ENCODE data around the gene BDKRB2. TPM values are rescaled to one million over a fixed set of nuclear protein-coding genes. Genes with fewer than 3 reads are reported as not detected.

BDKRB2 gene
- total RNA-seq, 6 donors from 2014 or later: 0.78 to 4.0 (median 1.8) TPM; not detected in 1

DNA sequence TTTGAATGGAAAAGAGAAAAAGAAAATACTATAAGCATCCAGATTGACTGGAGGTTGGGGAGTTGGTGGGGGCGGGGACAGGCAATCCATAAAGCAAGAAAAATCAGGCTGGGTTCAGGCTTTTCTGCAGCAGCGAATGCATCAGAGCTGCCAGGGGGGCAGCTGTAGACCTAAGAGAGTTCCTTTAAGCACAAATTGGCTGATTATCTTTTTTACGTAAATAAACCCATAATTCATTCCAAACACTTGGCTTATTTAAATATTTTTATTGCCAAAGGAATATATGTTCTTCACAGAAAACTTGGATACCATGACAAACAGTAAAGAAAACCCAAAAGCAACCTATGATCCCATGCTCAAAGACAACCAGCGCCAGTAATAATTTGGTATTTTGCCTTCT, 10.2 kb downstream of the BDKRB2 start:
- WGBS, 2 donors: 93 to 96% methylated on average over 4 of the region's 4 CpGs
- Histone ChIP-seq H3K4me1 (no peaks in the 10 kb centered on the region), H3K4me3 (no peak overlapping the region), H3K27me3 (no peaks in the 10 kb centered on the region), H3K27ac (no peak overlapping the region), H3K9me3 (peaks cover 0 to 8% (median 3%) of the 10 kb centered on the region in 4 donors), H3K36me3 (no peaks in the 10 kb centered on the region)
- DNase-seq: no peak
- no peak for ATAC-seq (ENCODE audit: low FRiP score in 2 of 2)
- TF ChIP-seq EP300 (IDR thresholded peaks at IDR 0.05): no peak
- TF ChIP-seq POLR2AphosphoS5 (IDR thresholded peaks at IDR 0.05): no peak
- TF ChIP-seq POLR2A (IDR thresholded peaks at IDR 0.05): no peak
- TF ChIP-seq, protein P1, sequence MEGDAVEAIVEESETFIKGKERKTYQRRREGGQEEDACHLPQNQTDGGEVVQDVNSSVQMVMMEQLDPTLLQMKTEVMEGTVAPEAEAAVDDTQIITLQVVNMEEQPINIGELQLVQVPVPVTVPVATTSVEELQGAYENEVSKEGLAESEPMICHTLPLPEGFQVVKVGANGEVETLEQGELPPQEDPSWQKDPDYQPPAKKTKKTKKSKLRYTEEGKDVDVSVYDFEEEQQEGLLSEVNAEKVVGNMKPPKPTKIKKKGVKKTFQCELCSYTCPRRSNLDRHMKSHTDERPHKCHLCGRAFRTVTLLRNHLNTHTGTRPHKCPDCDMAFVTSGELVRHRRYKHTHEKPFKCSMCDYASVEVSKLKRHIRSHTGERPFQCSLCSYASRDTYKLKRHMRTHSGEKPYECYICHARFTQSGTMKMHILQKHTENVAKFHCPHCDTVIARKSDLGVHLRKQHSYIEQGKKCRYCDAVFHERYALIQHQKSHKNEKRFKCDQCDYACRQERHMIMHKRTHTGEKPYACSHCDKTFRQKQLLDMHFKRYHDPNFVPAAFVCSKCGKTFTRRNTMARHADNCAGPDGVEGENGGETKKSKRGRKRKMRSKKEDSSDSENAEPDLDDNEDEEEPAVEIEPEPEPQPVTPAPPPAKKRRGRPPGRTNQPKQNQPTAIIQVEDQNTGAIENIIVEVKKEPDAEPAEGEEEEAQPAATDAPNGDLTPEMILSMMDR (IDR thresholded peaks at IDR 0.05): no peak

DNA sequence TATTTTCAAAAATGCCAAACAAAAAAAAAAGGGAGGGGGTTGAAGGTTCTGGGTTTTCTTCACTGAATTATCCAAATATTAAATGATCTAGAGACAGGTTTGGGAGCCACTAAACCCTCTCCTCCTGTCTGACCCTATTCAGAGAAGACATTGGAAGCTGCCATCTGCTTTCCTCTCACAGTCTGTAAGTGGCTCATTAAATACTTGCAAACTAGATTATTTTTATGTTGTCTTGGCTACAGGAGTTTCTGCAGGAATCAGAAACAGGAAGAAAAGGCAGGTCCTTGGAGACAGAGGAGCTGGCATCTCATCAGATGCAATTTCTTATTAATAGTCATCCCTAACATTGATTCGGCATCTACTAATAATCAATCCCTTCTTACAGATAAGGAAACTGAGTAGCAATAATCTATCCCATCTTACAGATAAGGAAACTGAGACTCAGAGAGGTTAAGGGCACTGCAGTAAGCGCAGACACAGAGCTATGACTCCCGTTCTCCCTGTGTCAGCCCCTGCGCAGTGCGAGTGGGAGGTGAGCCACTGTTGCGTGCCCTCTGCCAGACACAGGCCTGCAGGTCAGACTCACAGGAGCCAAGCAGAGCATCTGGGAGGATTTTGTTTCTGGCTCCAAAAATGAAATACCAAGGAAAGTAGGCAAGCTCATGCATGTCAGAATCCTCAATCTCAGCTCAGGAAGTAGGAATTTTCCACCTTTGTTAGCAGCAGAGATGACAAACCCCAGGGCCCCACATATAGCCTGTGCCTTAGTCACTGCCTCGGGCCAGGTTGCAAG, 11.0 kb downstream of the BDKRB2 start:
- no peak for DNase-seq
- H3K27ac ChIP-seq: no peak overlapping the region
- H3K4me1 ChIP-seq: no peaks in the 10 kb centered on the region
- ATAC-seq (ENCODE audit: low FRiP score in 2 of 2): no peak
- 91 to 96% methylated on average over 7 of the region's 7 CpGs for WGBS, 2 donors
- no peaks in the 10 kb centered on the region for H3K27me3 ChIP-seq
- H3K36me3 ChIP-seq: no peaks in the 10 kb centered on the region
- no peak overlapping the region for H3K4me3 ChIP-seq
- TF ChIP-seq POLR2A (IDR thresholded peaks at IDR 0.05) (no peak), POLR2AphosphoS5 (IDR thresholded peaks at IDR 0.05) (no peak), EP300 (IDR thresholded peaks at IDR 0.05) (no peak)
- TF ChIP-seq, protein P1 (IDR thresholded peaks at IDR 0.05): no peak
- peaks cover 0 to 8% (median 3%) of the 10 kb centered on the region in 4 donors for H3K9me3 ChIP-seq

DNA sequence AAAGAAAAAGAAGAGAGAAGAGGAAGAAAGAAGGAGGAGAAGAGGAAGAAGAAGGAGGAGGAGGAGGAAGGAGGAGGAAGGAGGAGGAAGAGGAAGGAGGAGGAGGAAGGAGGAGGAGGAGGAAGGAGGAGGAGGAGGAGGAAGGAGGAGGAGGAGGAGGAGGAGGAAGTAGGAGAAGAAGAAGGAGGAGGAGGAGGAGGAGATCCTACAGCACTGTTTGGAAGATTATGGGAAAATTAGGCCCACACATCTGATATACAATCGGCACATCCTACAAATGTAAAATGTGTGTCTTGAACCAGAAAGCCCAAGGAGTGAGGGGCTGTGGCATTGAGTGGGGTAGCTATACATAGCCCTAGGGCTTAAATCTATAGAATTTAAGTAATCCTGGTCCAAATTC, 12.0 kb downstream of the BDKRB2 start:
- Histone ChIP-seq H3K36me3 (no peaks in the 10 kb centered on the region), H3K9me3 (peaks cover 0 to 6% (median 2%) of the 10 kb centered on the region in 4 donors), H3K4me3 (no peak overlapping the region), H3K27ac (no peak overlapping the region), H3K27me3 (no peaks in the 10 kb centered on the region), H3K4me1 (peaks cover 0 to 6% (median 0%) of the 10 kb centered on the region in 4 donors)
- ATAC-seq (ENCODE audit: low FRiP score in 2 of 2) (no peak), DNase-seq (no peak)
- TF ChIP-seq POLR2AphosphoS5 (IDR thresholded peaks at IDR 0.05) (no peak), POLR2A (IDR thresholded peaks at IDR 0.05) (no peak), EP300 (IDR thresholded peaks at IDR 0.05) (no peak)
- TF ChIP-seq, protein P1 (IDR thresholded peaks at IDR 0.05): no peak
- WGBS, 2 donors: 93 to 100% methylated on average over 1 of the region's 1 CpG

DNA sequence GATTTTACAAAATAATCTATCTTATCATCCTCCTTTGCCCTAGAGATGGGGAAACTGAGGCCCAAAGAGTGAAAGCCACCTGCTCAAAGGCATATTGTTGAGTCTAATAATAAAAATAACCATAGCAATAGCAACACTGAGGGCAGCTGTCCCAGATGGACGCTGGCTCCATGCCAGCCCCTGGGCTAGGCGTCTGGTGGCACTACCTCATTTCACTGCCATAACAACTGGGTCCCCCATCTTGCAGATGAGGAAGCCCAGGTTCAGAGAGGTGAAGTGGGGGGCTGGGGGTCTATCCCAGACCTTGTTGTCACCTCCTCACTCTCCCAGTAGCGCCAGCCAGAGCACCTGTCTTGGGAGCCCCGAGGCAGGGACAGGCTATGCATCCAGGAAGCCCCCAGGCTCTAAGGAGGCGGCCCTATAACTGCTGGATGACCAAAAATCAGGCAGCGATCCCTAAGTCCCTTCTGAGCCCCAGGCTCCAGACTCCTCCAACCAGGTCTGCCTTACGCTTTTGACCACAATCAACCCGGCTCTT, 12.8 kb downstream of the BDKRB2 start:
- Histone ChIP-seq H3K4me3 (no peak overlapping the region), H3K27me3 (no peaks in the 10 kb centered on the region), H3K4me1 (peaks cover 0 to 10% (median 0%) of the 10 kb centered on the region in 4 donors), H3K9me3 (peaks cover 0 to under 1% (median 0%) of the 10 kb centered on the region in 4 donors), H3K27ac (no peak overlapping the region), H3K36me3 (no peaks in the 10 kb centered on the region)
- DNase-seq (no peak), ATAC-seq (ENCODE audit: low FRiP score in 2 of 2) (no peak)
- 66 to 88% methylated on average over 5 to 7 of the region's 8 CpGs for WGBS, 2 donors
- TF ChIP-seq EP300 (IDR thresholded peaks at IDR 0.05) (no peak), POLR2AphosphoS5 (IDR thresholded peaks at IDR 0.05) (no peak), POLR2A (IDR thresholded peaks at IDR 0.05) (no peak)

DNA sequence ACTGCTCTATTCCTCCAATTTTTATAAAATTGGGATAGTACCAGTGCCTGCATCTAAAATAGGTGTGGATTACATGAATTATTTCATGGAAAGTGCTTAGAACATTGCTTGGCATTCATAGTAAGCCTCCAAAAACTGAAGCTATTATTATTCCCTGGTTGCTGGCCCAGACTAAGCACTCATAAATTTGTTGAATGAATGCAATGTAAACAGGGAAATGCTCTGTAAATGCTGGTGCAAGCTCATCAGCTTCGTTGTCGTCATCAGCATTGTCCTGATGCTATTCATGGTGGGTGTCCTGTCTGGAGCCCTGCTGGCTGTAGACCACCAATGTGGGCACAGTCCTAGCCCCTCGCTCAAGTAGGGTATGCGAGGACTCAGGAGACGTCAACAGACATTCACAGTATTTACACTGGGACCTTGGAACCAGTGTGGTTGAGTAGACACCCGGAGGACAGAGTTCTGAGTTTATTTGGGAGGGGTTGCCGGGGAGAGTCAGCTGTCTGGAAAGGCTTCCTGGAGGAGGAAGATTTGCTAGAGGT, 16.5 kb downstream of the BDKRB2 start:
- H3K27me3 ChIP-seq: no peaks in the 10 kb centered on the region
- no peaks in the 10 kb centered on the region for H3K9me3 ChIP-seq
- 47 to 54% methylated on average over 7 of the region's 7 CpGs for WGBS, 2 donors
- peaks cover 0 to 15% (median 3%) of the 10 kb centered on the region in 4 donors for H3K4me1 ChIP-seq
- H3K36me3 ChIP-seq: no peaks in the 10 kb centered on the region
- no peak for TF ChIP-seq EP300 (IDR thresholded peaks at IDR 0.05)
- TF ChIP-seq POLR2AphosphoS5 (IDR thresholded peaks at IDR 0.05): no peak
- H3K4me3 ChIP-seq: no peak overlapping the region
- H3K27ac ChIP-seq: no peak overlapping the region
- no peak for ATAC-seq (ENCODE audit: low FRiP score in 2 of 2)
- no peak for DNase-seq
